ENCODE results near the gene VPS41.

The VPS41 gene

DNA sequence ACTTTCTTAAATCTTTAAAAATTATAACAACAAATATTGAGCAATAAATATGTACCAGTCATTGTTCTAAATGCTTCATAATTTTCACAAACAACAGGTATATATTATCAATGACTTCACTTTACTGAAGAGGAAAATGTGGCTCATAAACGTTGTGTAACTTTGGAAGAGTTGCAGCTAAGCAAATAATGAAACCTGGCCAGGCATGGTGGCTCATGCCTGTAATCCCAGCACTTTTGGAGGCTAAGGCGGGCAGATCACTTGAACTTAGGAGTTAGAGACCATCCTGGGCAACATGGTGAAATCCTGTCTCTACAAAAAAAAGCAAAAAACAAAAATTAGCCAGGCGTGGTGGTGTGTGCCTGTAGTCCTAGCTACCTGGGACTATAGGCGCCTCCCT lies 205.9 kb downstream of the VPS41 start:
- no peak overlapping the region for H3K27ac ChIP-seq
- TF ChIP-seq ZFX (IDR thresholded peaks at IDR 0.05) = no peak
- TF ChIP-seq, protein P1, sequence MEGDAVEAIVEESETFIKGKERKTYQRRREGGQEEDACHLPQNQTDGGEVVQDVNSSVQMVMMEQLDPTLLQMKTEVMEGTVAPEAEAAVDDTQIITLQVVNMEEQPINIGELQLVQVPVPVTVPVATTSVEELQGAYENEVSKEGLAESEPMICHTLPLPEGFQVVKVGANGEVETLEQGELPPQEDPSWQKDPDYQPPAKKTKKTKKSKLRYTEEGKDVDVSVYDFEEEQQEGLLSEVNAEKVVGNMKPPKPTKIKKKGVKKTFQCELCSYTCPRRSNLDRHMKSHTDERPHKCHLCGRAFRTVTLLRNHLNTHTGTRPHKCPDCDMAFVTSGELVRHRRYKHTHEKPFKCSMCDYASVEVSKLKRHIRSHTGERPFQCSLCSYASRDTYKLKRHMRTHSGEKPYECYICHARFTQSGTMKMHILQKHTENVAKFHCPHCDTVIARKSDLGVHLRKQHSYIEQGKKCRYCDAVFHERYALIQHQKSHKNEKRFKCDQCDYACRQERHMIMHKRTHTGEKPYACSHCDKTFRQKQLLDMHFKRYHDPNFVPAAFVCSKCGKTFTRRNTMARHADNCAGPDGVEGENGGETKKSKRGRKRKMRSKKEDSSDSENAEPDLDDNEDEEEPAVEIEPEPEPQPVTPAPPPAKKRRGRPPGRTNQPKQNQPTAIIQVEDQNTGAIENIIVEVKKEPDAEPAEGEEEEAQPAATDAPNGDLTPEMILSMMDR (conservative IDR thresholded peaks at IDR 0.05) = no peak

- no peak overlapping the region for H3K27ac ChIP-seq
Observed at GRCh38 chr7:38702002-38702535, 206.9 kb downstream of the VPS41 start.

GRCh38 chr7:38700116-38700515 lies 208.9 kb downstream of the VPS41 start:
- TF ChIP-seq ZFX (IDR thresholded peaks at IDR 0.05) = no peak
- TF ChIP-seq, protein P1 (conservative IDR thresholded peaks at IDR 0.05) = no peak

More at GRCh38 chr7:38702002-38702535, 206.9 kb downstream of the VPS41 start:
- TF ChIP-seq, protein P1 (conservative IDR thresholded peaks at IDR 0.05) = no peak
- TF ChIP-seq ZFX (IDR thresholded peaks at IDR 0.05) = no peak

DNA sequence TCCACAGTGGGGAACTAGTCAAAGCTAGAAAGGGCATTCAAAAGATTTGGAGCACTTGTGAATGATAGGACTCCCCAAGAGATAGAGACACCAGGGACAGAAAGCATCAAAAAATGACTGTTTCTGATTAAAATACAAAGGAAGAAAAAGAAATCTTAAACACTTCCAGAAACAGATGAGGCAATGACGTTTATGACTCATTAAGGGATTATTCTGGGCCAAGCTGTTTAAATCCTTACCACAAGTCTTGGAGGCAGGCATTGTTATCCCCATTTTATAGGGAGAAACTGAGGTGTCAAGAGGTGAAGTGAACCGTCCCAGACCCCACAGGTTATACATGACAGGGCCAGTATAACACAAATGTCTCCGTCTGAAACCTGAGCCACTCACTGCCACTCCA lies 209.5 kb downstream of the VPS41 start:
- no peak overlapping the region for H3K27ac ChIP-seq
- no peak for TF ChIP-seq ZFX (IDR thresholded peaks at IDR 0.05)
- TF ChIP-seq, protein P1 (conservative IDR thresholded peaks at IDR 0.05) = no peak

More at GRCh38 chr7:38700116-38700515, 208.9 kb downstream of the VPS41 start:
- H3K27ac ChIP-seq = no peak overlapping the region

- no peak overlapping the region for H3K27ac ChIP-seq
- TF ChIP-seq, protein P1 (conservative IDR thresholded peaks at IDR 0.05) = no peak
- TF ChIP-seq ZFX (IDR thresholded peaks at IDR 0.05) = no peak
Observed at GRCh38 chr7:38694326-38694725, 214.7 kb downstream of the VPS41 start.

- no peak overlapping the region for H3K27ac ChIP-seq
- TF ChIP-seq, protein P1 (conservative IDR thresholded peaks at IDR 0.05) = no peak
- no peak for TF ChIP-seq ZFX (IDR thresholded peaks at IDR 0.05)
Observed at GRCh38 chr7:38686888-38687287, 222.1 kb downstream of the VPS41 start.

- TF ChIP-seq ZFX (IDR thresholded peaks at IDR 0.05) = no peak
- TF ChIP-seq, protein P1 (conservative IDR thresholded peaks at IDR 0.05) = no peak
Observed at GRCh38 chr7:38685851-38686250, 223.1 kb downstream of the VPS41 start.

More at GRCh38 chr7:38685851-38686250, 223.1 kb downstream of the VPS41 start:
- no peak overlapping the region for H3K27ac ChIP-seq
